ENCODE results near the gene MAPKAPK2.

GRCh38 chr1:206705191-206705590 is 20.5 kb downstream of the MAPKAPK2 start:
- TF ChIP-seq CENPT (CRISPR knock-in tag; IDR thresholded peaks at IDR 0.05; ENCODE audit: low read depth) = no peak
- TF ChIP-seq SMARCC2 (IDR thresholded peaks at IDR 0.05) = no peak
- no peak for TF ChIP-seq U2AF1 (optimal IDR thresholded peaks at IDR 0.05; ENCODE audit: low read depth, low read length)
- TF ChIP-seq ZNF501 (CRISPR knock-in tag; IDR thresholded peaks at IDR 0.05) = no peak
- TF ChIP-seq CTCF (CRISPR knock-in tag; IDR thresholded peaks at IDR 0.05) = no peak
- no peak for TF ChIP-seq ZFP1 (CRISPR knock-in tag; IDR thresholded peaks at IDR 0.05)
- TF ChIP-seq CBFB (CRISPR knock-in tag; IDR thresholded peaks at IDR 0.05) = no peak
- TF ChIP-seq FOXC1 (CRISPR knock-in tag; IDR thresholded peaks at IDR 0.05; ENCODE audit: borderline replicate concordance) = no peak
- TF ChIP-seq SMC3 (IDR thresholded peaks at IDR 0.05; ENCODE audit: low read length) = no peak
- no peak for TF ChIP-seq POGK (CRISPR knock-in tag; conservative IDR thresholded peaks at IDR 0.05)
- no peak for TF ChIP-seq ZNF276 (CRISPR knock-in tag; IDR thresholded peaks at IDR 0.05; ENCODE audit: low read depth)
- no peak for TF ChIP-seq USF2 (IDR thresholded peaks at IDR 0.05; ENCODE audit: low read depth, low read length)
- TF ChIP-seq USF2 (CRISPR knock-in tag; IDR thresholded peaks at IDR 0.05; ENCODE audit: borderline replicate concordance) = no peak
- no peak for TF ChIP-seq EED (CRISPR knock-in tag; IDR thresholded peaks at IDR 0.05)
